ENCODE data around the gene HOXB6.

Gene HOXB6

GRCh38 chr17:48606892-48607614, 2.3 kb upstream of the HOXB6 start:
- no peak for TF ChIP-seq ISL1 (CRISPR knock-in tag; IDR thresholded peaks at IDR 0.05)
- TF ChIP-seq PATZ1 (CRISPR knock-in tag; IDR thresholded peaks at IDR 0.05; ENCODE audit: borderline replicate concordance), result no peak
- TF ChIP-seq TCF4 (CRISPR knock-in tag; IDR thresholded peaks at IDR 0.05; ENCODE audit: borderline replicate concordance), result no peak
- TF ChIP-seq RARB (CRISPR knock-in tag; IDR thresholded peaks at IDR 0.05), result no peak
- no peak for TF ChIP-seq ZNF70 (CRISPR knock-in tag; IDR thresholded peaks at IDR 0.05)
- no peak for TF ChIP-seq CSDC2 (CRISPR knock-in tag; IDR thresholded peaks at IDR 0.05)
- no peak for TF ChIP-seq CREB5 (CRISPR knock-in tag; IDR thresholded peaks at IDR 0.05; ENCODE audit: low read depth)
- no peak for TF ChIP-seq GLIS3 (CRISPR knock-in tag; IDR thresholded peaks at IDR 0.05)
- no peak for TF ChIP-seq TSHZ2 (CRISPR knock-in tag; IDR thresholded peaks at IDR 0.05)
- no peak for TF ChIP-seq PPARA (CRISPR knock-in tag; IDR thresholded peaks at IDR 0.05; ENCODE audit: borderline replicate concordance)
- TF ChIP-seq ESRRG (CRISPR knock-in tag; IDR thresholded peaks at IDR 0.05), result no peak
- TF ChIP-seq BACH2 (CRISPR knock-in tag; IDR thresholded peaks at IDR 0.05; ENCODE audit: borderline replicate concordance), result no peak
- TF ChIP-seq ZFP30 (CRISPR knock-in tag; IDR thresholded peaks at IDR 0.05), result no peak
- TF ChIP-seq ARNTL (CRISPR knock-in tag; IDR thresholded peaks at IDR 0.05; ENCODE audit: borderline replicate concordance, low read depth), result no peak
- no peak for TF ChIP-seq OSR1 (CRISPR knock-in tag; IDR thresholded peaks at IDR 0.05)
- no peak for TF ChIP-seq TOX (CRISPR knock-in tag; IDR thresholded peaks at IDR 0.05; ENCODE audit: borderline replicate concordance)
- no peak for TF ChIP-seq ZNF8 (CRISPR knock-in tag; IDR thresholded peaks at IDR 0.05)
- ATAC-seq, result no peak

GRCh38 chr17:48605991-48606891, 1.5 kb upstream of the HOXB6 start:
- ATAC-seq, result no peak
- TF ChIP-seq OSR1 (CRISPR knock-in tag; IDR thresholded peaks at IDR 0.05) (no peak), PPARA (CRISPR knock-in tag; IDR thresholded peaks at IDR 0.05; ENCODE audit: borderline replicate concordance) (no peak), TSHZ2 (CRISPR knock-in tag; IDR thresholded peaks at IDR 0.05) (no peak), ZNF565 (CRISPR knock-in tag; conservative IDR thresholded peaks at IDR 0.05; ENCODE audit: low read depth) (no peak), SNAI2 (CRISPR knock-in tag; IDR thresholded peaks at IDR 0.05) (no peak), ZC3H10 (CRISPR knock-in tag; IDR thresholded peaks at IDR 0.05) (no peak), BACH2 (CRISPR knock-in tag; IDR thresholded peaks at IDR 0.05; ENCODE audit: borderline replicate concordance) (no peak), CSDC2 (CRISPR knock-in tag; IDR thresholded peaks at IDR 0.05) (no peak), ZNF70 (CRISPR knock-in tag; IDR thresholded peaks at IDR 0.05) (no peak), CSRNP3 (CRISPR knock-in tag; IDR thresholded peaks at IDR 0.05) (no peak)

Measured in SK-N-SH treated with all-trans-retinoic acid at 6 μM for 48 hours (cell line).